HG03039 (cell line): Measurements from ENCODE around the gene STK39.

ENCODE experiments used
- ATAC-seq: cut with Tn5 transposase; IDR thresholded peaks from one replicate; pipeline ENCODE4 v1.9.1; 2021; ENCODE audit warnings: mild to moderate bottlenecking, moderate library complexity; ENCODE audit not compliant: unreplicated experiment

Gene STK39

DNA sequence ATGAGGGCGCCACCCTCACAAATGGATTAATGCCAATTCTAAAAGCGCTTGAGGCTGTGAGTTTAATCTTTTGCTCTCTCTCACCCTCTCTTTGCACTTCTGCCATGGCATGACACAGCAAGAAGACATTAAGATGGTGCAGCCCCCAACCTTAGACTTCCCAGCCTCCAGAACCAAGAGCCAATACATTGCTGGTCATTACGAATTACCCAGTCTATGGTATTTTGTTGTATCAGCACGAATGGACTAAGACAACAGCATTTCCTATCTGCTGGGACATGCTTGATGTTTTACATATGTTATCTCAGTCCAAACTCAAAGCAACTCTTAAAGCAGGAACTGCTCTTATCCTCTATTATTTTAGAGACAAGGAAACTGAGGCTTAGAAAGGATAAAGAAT lies 222.9 kb downstream of the STK39 start:
- ATAC-seq, result no peak

GRCh38 chr2:168021800-168022587 lies 225.4 kb downstream of the STK39 start:
- ATAC-seq, result no peak

GRCh38 chr2:168015274-168015953 lies 232.0 kb downstream of the STK39 start:
- no peak for ATAC-seq

- no peak for ATAC-seq
Measured at GRCh38 chr2:168009900-168010299, 237.5 kb downstream of the STK39 start.

DNA sequence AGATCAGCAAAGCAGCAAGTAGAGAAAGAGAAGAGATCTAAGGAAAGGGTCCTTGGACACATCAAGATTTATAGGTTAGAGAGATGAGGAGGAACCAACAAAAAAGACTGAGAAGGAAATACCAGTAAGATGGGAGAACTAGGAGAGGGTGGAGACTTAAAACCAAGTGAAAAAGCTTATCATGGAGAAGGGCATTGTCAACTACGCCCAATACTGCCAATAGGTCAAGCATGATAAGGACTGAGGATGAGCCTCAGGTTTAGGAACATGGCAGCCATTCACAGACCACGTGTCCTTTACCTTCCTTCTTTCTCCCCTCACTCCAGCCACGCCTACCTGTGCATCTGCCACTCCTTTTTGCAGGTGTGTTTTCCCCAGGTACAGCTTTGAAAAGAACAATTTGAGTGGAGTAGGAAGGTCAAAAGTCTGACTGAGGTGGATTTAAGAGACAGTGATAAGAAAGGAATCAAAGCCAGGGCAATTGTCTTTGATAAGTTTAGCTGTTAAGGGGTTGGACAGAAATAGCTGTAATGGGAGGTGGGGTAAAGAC lies 238.7 kb downstream of the STK39 start:
- no peak for ATAC-seq

DNA sequence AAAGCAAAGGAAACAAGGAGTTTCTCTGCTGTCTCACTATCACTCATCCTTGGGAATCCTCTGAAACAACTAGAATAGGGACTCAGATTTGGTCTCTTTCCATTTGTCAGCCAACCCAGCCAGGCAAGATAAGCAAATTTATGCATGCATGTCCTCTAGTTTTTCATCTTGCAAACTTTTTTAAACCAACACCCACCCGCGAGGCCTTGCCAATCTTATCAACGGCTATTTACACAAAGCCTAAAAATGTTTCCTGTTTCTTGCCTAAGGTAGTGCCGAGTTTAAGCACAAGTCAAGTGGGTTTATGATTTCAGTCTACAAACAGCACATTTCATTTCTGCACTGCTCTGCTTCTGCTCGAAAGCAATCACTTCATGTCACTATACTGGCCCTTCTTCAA lies 240.9 kb downstream of the STK39 start:
- no peak for ATAC-seq

GRCh38 chr2:168005586-168005985 lies 241.8 kb downstream of the STK39 start:
- no peak for ATAC-seq

DNA sequence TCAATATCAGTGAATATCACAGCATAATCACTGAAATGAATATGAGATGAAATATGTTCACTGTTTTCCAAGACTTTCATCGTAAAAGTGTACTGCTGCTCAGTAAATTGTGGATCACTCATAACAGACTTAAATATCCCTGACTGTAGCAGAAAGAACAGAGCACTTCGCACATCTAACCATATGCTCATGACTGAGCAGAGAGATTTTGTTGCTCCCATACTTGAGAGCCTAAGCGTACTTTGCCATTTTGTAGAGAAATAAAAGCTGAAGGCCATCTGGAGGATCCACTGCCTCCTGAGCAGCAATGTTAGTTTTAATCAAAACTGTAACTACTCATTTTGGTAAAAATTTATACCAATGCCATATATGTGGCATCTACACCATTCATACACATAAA lies 243.5 kb downstream of the STK39 start:
- no peak for ATAC-seq

- ATAC-seq, result no peak
Measured at GRCh38 chr2:168002021-168002553, 245.3 kb downstream of the STK39 start.

DNA sequence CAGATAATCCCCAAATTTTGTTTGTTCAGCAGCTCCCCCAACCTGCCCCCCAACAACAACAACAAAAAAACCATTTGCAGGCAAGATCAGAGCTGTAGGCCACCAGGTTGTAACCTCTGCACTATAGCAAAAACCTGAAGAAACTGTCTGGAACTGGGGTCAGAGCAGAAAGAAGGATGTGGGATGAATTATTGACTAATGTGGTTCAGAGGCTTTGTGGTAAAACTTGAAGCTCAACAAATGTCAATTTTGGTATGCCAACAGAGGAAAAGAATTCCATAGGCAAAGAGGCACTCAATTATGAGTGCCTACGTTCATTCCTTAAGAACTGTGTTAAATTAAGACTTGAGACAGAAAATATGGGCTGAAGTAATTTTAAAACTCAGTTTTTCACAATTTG lies 255.1 kb downstream of the STK39 start:
- ATAC-seq, result no peak

DNA sequence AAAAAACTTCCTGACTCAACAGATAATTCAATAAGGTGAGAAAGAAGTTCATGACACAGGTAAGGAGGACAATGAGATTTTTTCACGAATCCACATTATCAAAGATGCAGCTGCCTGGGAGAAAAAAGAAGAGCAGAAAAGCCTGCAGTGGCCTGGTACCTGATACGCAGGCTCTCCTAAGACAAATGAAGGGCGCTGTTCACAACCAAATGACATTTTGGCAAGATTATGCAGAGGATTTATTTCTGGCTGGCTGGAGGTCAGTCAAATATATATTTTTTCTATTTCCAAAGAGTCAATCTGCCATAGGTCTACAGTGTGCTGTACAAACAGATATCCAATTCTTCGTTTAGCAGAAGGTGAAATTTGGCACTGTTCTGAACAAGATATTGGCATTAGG lies 257.3 kb downstream of the STK39 start:
- ATAC-seq, result no peak

GRCh38 chr2:167988296-167988695 lies 259.1 kb downstream of the STK39 start:
- no peak for ATAC-seq

- ATAC-seq, result no peak
Measured at GRCh38 chr2:167987558-167987957, 259.8 kb downstream of the STK39 start.

DNA sequence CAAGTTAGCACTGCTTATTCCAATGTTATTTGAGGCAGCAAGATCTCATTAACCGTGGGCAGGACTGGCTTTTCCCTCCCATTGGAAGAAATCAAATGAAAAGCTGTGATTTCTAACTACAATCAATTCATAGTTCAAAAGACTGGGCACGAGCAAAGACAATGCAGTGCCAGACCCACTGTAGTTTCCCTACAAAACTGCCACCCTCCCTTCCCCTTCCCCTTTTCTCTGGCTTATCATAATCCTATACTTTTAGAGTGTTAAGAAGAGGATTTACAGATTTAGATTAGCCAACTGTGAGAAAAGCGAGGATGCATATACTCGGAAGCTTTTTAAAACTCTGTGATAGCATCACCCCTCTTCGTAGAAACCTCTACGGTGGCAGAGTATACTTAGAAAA lies 260.4 kb downstream of the STK39 start:
- no peak for ATAC-seq

GRCh38 chr2:167986223-167986622 lies 261.2 kb downstream of the STK39 start:
- ATAC-seq, result no peak

- no peak for ATAC-seq
Measured at GRCh38 chr2:167981945-167982344, 265.4 kb downstream of the STK39 start.

DNA sequence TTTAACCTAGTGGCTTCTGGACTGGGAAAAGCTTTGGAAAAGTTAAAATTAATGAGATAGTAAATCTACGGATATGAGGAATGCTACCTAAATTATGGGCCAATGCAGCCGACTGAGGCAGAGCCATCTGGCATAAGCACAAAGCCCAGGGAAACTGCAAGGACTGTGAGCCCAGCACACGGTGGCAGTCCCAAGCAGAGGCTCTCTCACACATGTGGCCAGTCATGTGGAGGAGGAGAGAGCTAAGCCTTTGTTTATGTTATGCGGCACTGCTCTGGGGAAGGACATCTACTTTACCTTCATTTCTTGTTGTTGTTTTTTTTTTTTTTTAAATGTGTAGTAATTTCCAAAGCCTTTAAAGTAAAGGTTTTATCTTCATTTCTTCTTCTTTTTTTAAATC lies 267.0 kb downstream of the STK39 start:
- ATAC-seq, result no peak

GRCh38 chr2:167972746-167973145 lies 274.6 kb downstream of the STK39 start:
- ATAC-seq, result no peak

GRCh38 chr2:167972020-167972419 lies 275.4 kb downstream of the STK39 start:
- ATAC-seq, result no peak

DNA sequence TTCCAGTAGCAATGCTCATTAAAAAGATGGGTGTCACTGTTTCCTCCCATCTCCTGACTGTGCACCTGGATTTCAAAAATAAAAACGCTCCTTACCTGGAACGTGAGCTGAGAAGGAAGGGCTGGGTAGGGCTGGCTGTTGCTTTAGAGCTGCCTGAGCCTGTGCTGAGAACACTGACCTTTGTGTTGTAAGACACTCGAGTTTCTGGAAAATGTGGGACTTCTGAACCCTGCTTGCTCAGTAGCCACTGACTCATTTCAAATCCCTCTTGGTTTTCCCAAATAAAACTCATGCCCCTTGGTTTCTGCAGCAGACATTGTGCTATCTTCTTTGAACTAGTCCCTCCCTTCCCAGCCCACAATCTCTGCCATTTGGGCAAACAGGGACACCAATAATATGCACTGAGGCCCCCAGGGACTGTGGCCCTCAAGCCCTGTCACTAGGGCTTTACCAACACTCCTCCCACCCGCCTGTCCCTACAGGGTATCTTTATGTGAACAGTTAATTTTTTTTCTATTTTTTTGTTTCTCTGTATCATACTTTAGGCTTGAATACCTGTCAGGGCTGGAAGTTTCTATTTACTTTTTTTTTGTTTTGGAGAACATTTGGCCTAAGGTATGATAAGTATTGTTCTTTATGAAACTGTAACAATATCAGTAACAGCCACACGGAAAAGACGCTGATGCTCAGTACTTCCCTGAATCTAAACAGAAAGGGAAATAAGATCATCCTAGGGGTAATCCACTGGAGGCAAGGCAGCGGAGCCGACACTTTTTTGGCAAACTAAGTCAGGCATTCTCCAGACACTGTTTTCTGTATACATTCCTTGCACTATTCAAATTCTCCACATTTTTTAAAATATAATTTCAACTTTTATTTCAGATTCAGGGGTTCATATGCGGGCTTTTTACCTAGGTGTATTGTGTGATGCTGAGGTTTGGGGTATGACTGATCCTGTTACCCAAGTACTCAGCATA lies 280.2 kb downstream of the STK39 start:
- no peak for ATAC-seq
